HL-60 (cell line): ENCODE results near the gene ARHGAP33.

ENCODE experiments used
- DNase-seq, 2 experiments: peaks; one replicate each; pipeline ENCODE4 v3.0.0-alpha.2; 2010 to 2020; ENCODE audit warnings: low read depth in 1 of 2, low spot score in 1 of 2
- H3K27ac ChIP-seq: fragments of 250-450 bp; sonication (Bioruptor Pico); replicated peaks from 2 replicates; pipeline ENCODE4 v1.5.1; 2020; ENCODE audit warnings: mild to moderate bottlenecking, moderate library complexity
- H3K27me3 ChIP-seq: fragments of 250-450 bp; sonication (Bioruptor Pico); 2 replicates; pipeline ENCODE4 v1.5.1; 2021; ENCODE audit warnings: mild to moderate bottlenecking, moderate library complexity; ENCODE audit not compliant: insufficient read depth, poor library complexity, severe bottlenecking
- H3K4me3 ChIP-seq: replicated peaks from 2 replicates; pipeline ENCODE4 v1.5.1; 2011; ENCODE audit warnings: mild to moderate bottlenecking, control low read depth, low read length; ENCODE audit not compliant: insufficient read depth
- CTCF ChIP-seq: IDR thresholded peaks from one replicate; pipeline ENCODE4 v1.5.1; 2011; ENCODE audit warnings: low read length, control low read depth, inconsistent platforms; ENCODE audit not compliant: insufficient read depth
- GABPA ChIP-seq: IDR thresholded peaks from 2 replicates; pipeline ENCODE4 v1.6.1; 2012; ENCODE audit warnings: low read depth
- POLR2AphosphoS5 ChIP-seq: IDR thresholded peaks from 2 replicates; pipeline ENCODE4 v1.6.1; 2012; ENCODE audit warnings: low read depth
- SPI1 ChIP-seq: IDR thresholded peaks from 2 replicates; pipeline ENCODE4 v1.6.1; 2012; ENCODE audit warnings: low read depth, mild to moderate bottlenecking, borderline replicate concordance
- TF ChIP-seq, protein P1 (sequence below): IDR thresholded peaks from 2 replicates; pipeline ENCODE4 v1.6.1; 2012; ENCODE audit warnings: low read depth; ENCODE audit not compliant: insufficient replicate concordance

Gene ARHGAP33

GRCh38 chr19:35786299-35787160, 11.2 kb downstream of the ARHGAP33 start:
- DNase-seq: no peak
- no peaks in the 10 kb centered on the region for H3K27me3 ChIP-seq
- TF ChIP-seq POLR2AphosphoS5 (no peak), GABPA (no peak), CTCF (no peak), SPI1 (no peak)
- TF ChIP-seq, protein P1, sequence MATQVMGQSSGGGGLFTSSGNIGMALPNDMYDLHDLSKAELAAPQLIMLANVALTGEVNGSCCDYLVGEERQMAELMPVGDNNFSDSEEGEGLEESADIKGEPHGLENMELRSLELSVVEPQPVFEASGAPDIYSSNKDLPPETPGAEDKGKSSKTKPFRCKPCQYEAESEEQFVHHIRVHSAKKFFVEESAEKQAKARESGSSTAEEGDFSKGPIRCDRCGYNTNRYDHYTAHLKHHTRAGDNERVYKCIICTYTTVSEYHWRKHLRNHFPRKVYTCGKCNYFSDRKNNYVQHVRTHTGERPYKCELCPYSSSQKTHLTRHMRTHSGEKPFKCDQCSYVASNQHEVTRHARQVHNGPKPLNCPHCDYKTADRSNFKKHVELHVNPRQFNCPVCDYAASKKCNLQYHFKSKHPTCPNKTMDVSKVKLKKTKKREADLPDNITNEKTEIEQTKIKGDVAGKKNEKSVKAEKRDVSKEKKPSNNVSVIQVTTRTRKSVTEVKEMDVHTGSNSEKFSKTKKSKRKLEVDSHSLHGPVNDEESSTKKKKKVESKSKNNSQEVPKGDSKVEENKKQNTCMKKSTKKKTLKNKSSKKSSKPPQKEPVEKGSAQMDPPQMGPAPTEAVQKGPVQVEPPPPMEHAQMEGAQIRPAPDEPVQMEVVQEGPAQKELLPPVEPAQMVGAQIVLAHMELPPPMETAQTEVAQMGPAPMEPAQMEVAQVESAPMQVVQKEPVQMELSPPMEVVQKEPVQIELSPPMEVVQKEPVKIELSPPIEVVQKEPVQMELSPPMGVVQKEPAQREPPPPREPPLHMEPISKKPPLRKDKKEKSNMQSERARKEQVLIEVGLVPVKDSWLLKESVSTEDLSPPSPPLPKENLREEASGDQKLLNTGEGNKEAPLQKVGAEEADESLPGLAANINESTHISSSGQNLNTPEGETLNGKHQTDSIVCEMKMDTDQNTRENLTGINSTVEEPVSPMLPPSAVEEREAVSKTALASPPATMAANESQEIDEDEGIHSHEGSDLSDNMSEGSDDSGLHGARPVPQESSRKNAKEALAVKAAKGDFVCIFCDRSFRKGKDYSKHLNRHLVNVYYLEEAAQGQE: no peak
- no peak overlapping the region for H3K4me3 ChIP-seq
- no peak overlapping the region for H3K27ac ChIP-seq

DNA sequence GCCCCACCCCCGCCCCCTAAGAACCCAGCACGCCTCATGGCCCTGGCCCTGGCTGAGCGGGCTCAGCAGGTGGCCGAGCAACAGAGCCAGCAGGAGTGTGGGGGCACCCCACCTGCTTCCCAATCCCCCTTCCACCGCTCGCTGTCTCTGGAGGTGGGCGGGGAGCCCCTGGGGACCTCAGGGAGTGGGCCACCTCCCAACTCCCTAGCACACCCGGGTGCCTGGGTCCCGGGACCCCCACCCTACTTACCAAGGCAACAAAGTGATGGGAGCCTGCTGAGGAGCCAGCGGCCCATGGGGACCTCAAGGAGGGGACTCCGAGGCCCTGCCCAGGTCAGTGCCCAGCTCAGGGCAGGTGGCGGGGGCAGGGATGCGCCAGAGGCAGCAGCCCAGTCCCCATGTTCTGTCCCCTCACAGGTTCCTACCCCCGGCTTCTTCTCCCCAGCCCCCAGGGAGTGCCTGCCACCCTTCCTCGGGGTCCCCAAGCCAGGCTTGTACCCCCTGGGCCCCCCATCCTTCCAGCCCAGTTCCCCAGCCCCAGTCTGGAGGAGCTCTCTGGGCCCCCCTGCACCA, 11.9 kb downstream of the ARHGAP33 start:
- TF ChIP-seq SPI1 (no peak), GABPA (no peak), CTCF (no peak), POLR2AphosphoS5 (no peak)
- TF ChIP-seq, protein P1: no peak
- Histone ChIP-seq H3K27ac (no peak overlapping the region), H3K4me3 (no peak overlapping the region), H3K27me3 (no peaks in the 10 kb centered on the region)
- no peak for DNase-seq

DNA sequence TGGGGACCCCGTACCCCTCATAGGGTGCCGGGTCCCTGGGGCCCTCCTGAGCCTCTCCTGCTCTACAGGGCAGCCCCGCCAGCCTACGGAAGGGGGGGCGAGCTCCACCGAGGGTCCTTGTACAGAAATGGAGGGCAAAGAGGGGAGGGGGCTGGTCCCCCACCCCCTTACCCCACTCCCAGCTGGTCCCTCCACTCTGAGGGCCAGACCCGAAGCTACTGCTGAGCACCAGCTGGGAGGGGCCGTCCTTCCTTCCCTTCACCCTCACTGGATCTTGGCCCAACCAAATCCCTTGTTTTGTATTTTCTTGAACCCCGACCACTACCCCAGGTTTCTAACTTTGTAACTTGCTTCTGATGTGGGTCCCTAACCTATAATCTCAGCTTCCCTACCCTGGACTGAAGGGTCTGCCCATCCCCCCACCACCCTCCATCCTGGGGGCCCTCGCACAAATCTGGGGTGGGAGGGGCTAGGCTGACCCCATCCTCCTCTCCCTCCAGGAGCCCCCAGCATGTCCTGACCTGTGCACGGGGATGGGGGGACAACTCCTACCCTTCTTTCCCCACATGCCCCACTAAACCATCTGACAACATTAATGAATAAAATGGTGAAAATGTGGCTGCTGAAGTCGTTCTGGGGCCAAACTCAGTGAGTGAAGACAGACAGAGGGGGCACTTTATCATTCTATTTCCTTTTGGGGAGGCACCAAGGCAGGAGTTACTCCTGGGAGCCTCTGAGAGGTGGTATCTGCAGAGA, 13.0 kb downstream of the ARHGAP33 start:
- no peak for DNase-seq
- H3K4me3 ChIP-seq: no peak overlapping the region

More for the DNA sequence above, 13.0 kb downstream of the ARHGAP33 start:
- Histone ChIP-seq H3K27ac (no peak overlapping the region), H3K27me3 (no peaks in the 10 kb centered on the region)
- TF ChIP-seq, protein P1: no peak
- TF ChIP-seq SPI1 (no peak), GABPA (no peak), CTCF (no peak), POLR2AphosphoS5 (no peak)
